Right lobe of liver (tissue), 4 donors: ENCODE results near the gene ATP6V1C2.
"Not testable (repeated sequence)": the region's sequence is repeated elsewhere in the genome, so short reads cannot be mapped to it uniquely, and the experiment has no call there.

Source experiments
- CTCF ChIP-seq, 4 donors: fragments of 200-600 bp in 3 of 4; fragments of 450-650 bp in 1 of 4; IDR thresholded peaks; one replicate each; pipeline versions ENCODE4 v1.5.1 to v1.8.0; 2016 to 2022; ENCODE audit warnings: antibody characterized with exemption in 4 of 4, mild to moderate bottlenecking in 2 of 4
- POLR2A ChIP-seq: fragments of 450-650 bp; IDR thresholded peaks from one replicate; pipeline ENCODE4 v1.6.1; 2017; ENCODE audit warnings: antibody characterized with exemption, mild to moderate bottlenecking
- donor health status: DM: no; HTN: no; CAD: no.
- donor health status: DM: no; HTN: no; CAD: no.
- donor health status: DM: no; HTN: yes; CAD: no.

- TF ChIP-seq CTCF (IDR thresholded peaks at IDR 0.05); POLR2A: not testable (repeated sequence)
Measured at GRCh38 chr2:10805990-10806389, 84.6 kb downstream of the ATP6V1C2 start.
